Upper lobe of left lung (tissue), 4 donors: ENCODE data around the gene CDK5RAP1.

ENCODE experiments used
- CTCF ChIP-seq, 6 experiments: fragments of 450-650 bp in 4 of 6; fragments of 200-600 bp in 2 of 6; sonication (generic) in 2 of 6; IDR thresholded peaks; one replicate each; pipeline ENCODE4 v1.5.1; 2016 to 2019; ENCODE audit warnings: antibody characterized with exemption in 6 of 6
- POLR2A ChIP-seq, 4 donors: fragments of 450-650 bp; IDR thresholded peaks; one replicate each; pipeline ENCODE4 v1.5.1; 2016 to 2017; ENCODE audit warnings: antibody characterized with exemption in 4 of 4, mild to moderate bottlenecking in 2 of 4
- POLR2AphosphoS5 ChIP-seq, 2 donors: sonication (generic); formaldehyde crosslinking; IDR thresholded peaks; one replicate each; pipeline ENCODE4 v1.5.1; 2017; ENCODE audit warnings: antibody characterized with exemption in 2 of 2

- no peak for TF ChIP-seq POLR2AphosphoS5 (IDR thresholded peaks at IDR 0.05)
- TF ChIP-seq CTCF (IDR thresholded peaks at IDR 0.05): no peak
- no peak for TF ChIP-seq POLR2A (IDR thresholded peaks at IDR 0.05)
Measured at GRCh38 chr20:33311011-33311410, 90.3 kb downstream of the CDK5RAP1 start.
